A549 (cell line): ENCODE measurements around the gene LCN15.

Source experiments
- BHLHE40 ChIP-seq: IDR thresholded peaks from 2 replicates; pipeline ENCODE4 v1.6.1; 2012; ENCODE audit warnings: low read depth, low read length, inconsistent platforms
- CEBPB ChIP-seq, 2 experiments: fragments of >200 bp in 1 of 2; sonication (Bioruptor Twin) in 1 of 2; formaldehyde crosslinking in 1 of 2; IDR thresholded peaks; 2 replicates each; pipeline ENCODE4 v1.6.1; 2012 to 2016
- HMGXB4 ChIP-seq: fragments of 250-450 bp; sonication (Bioruptor Pico); IDR thresholded peaks from 2 replicates; pipeline ENCODE4 v1.5.0; 2021; ENCODE audit warnings: mild to moderate bottlenecking, moderate library complexity, borderline replicate concordance
- MYC ChIP-seq: IDR thresholded peaks from 2 replicates; pipeline ENCODE4 v1.6.1; 2012; ENCODE audit warnings: mild to moderate bottlenecking, inconsistent platforms, low read length, improper control_type of control experiment, borderline replicate concordance
- PBX3 ChIP-seq: IDR thresholded peaks from 2 replicates; pipeline ENCODE4 v1.6.1; 2012
- REST ChIP-seq: fragments of 200-600 bp; sonication (generic); IDR thresholded peaks from 2 replicates; pipeline ENCODE4 v1.6.1; 2016; ENCODE audit warnings: antibody characterized with exemption, mild to moderate bottlenecking, moderate library complexity
- RFX5 ChIP-seq: fragments of 450-650 bp; IDR thresholded peaks from 2 replicates; pipeline ENCODE4 v1.7.1; 2014; ENCODE audit warnings: antibody characterized with exemption, mild to moderate bottlenecking, moderate library complexity
- TFCP2L1 ChIP-seq: fragments of 250-450 bp; sonication (Bioruptor Pico); IDR thresholded peaks from 2 replicates; pipeline ENCODE4 v1.5.0; 2021; ENCODE audit warnings: mild to moderate bottlenecking
- TF ChIP-seq, protein P1 (sequence below): fragments of >200 bp; sonication (Bioruptor Twin); formaldehyde crosslinking; IDR thresholded peaks from 3 replicates; pipeline ENCODE4 v1.5.1; 2016
- TF ChIP-seq, protein P2 (sequence below): fragments of 250-450 bp; sonication (Bioruptor Pico); IDR thresholded peaks from 2 replicates; pipeline ENCODE4 v1.5.0; 2020; ENCODE audit warnings: low read depth, mild to moderate bottlenecking, moderate library complexity
- TF ChIP-seq, protein P3 (sequence below): fragments of >200 bp; sonication (Bioruptor Twin); formaldehyde crosslinking; IDR thresholded peaks from 3 replicates; pipeline ENCODE4 v1.6.1; 2016

- TF ChIP-seq, protein P1, sequence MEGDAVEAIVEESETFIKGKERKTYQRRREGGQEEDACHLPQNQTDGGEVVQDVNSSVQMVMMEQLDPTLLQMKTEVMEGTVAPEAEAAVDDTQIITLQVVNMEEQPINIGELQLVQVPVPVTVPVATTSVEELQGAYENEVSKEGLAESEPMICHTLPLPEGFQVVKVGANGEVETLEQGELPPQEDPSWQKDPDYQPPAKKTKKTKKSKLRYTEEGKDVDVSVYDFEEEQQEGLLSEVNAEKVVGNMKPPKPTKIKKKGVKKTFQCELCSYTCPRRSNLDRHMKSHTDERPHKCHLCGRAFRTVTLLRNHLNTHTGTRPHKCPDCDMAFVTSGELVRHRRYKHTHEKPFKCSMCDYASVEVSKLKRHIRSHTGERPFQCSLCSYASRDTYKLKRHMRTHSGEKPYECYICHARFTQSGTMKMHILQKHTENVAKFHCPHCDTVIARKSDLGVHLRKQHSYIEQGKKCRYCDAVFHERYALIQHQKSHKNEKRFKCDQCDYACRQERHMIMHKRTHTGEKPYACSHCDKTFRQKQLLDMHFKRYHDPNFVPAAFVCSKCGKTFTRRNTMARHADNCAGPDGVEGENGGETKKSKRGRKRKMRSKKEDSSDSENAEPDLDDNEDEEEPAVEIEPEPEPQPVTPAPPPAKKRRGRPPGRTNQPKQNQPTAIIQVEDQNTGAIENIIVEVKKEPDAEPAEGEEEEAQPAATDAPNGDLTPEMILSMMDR: no peak
- TF ChIP-seq RFX5: no peak
- TF ChIP-seq HMGXB4 (CRISPR knock-in tag): no peak
- no peak for TF ChIP-seq PBX3
- TF ChIP-seq CEBPB (IDR thresholded peaks at IDR 0.05): no peak
- no peak for TF ChIP-seq MYC
- no peak for TF ChIP-seq REST
- no peak for TF ChIP-seq BHLHE40
- TF ChIP-seq TFCP2L1 (CRISPR knock-in tag): no peak
- TF ChIP-seq, protein P2, sequence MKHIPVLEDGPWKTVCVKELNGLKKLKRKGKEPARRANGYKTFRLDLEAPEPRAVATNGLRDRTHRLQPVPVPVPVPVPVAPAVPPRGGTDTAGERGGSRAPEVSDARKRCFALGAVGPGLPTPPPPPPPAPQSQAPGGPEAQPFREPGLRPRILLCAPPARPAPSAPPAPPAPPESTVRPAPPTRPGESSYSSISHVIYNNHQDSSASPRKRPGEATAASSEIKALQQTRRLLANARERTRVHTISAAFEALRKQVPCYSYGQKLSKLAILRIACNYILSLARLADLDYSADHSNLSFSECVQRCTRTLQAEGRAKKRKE: no peak
- TF ChIP-seq, protein P3, sequence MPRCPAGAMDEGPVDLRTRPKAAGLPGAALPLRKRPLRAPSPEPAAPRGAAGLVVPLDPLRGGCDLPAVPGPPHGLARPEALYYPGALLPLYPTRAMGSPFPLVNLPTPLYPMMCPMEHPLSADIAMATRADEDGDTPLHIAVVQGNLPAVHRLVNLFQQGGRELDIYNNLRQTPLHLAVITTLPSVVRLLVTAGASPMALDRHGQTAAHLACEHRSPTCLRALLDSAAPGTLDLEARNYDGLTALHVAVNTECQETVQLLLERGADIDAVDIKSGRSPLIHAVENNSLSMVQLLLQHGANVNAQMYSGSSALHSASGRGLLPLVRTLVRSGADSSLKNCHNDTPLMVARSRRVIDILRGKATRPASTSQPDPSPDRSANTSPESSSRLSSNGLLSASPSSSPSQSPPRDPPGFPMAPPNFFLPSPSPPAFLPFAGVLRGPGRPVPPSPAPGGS: no peak
These were observed 12.5 kb downstream of the LCN15 start for GRCh38 chr9:136751814-136752213.
